Right kidney (tissue), 1 donor: ENCODE results near the gene WNT9A.
"Not testable (repeated sequence)": the region's sequence is repeated elsewhere in the genome, so short reads cannot be mapped to it uniquely, and the experiment has no call there.

Source experiments
- DNase-seq: peaks from one replicate; pipeline ENCODE4 v3.0.0-alpha.2; 2016

Gene WNT9A

GRCh38 chr1:227910511-227911153, 37.1 kb downstream of the WNT9A start:
- DNase-seq = no peak

GRCh38 chr1:227909923-227910328, 37.8 kb downstream of the WNT9A start:
- DNase-seq = not testable (repeated sequence)

GRCh38 chr1:227909188-227909587, 38.5 kb downstream of the WNT9A start:
- no peak for DNase-seq

GRCh38 chr1:227908359-227908758, 39.4 kb downstream of the WNT9A start:
- no peak for DNase-seq

GRCh38 chr1:227907439-227908015, 40.2 kb downstream of the WNT9A start:
- no peak for DNase-seq

GRCh38 chr1:227906550-227907071, 41.1 kb downstream of the WNT9A start:
- no peak for DNase-seq

- no peak for DNase-seq
These were observed 41.9 kb downstream of the WNT9A start for GRCh38 chr1:227905573-227906487.

GRCh38 chr1:227904541-227905335, 43.0 kb downstream of the WNT9A start:
- DNase-seq = no peak

GRCh38 chr1:227903614-227904501, 43.9 kb downstream of the WNT9A start:
- no peak for DNase-seq

- DNase-seq = no peak
These were observed 44.6 kb downstream of the WNT9A start for GRCh38 chr1:227903061-227903521.

GRCh38 chr1:227902641-227902990, 45.1 kb downstream of the WNT9A start:
- no peak for DNase-seq

GRCh38 chr1:227901906-227902640, 45.7 kb downstream of the WNT9A start:
- no peak for DNase-seq

GRCh38 chr1:227901239-227901905, 46.4 kb downstream of the WNT9A start:
- no peak for DNase-seq

- DNase-seq = no peak
These were observed 47.1 kb downstream of the WNT9A start for GRCh38 chr1:227900571-227901051.

GRCh38 chr1:227899820-227900449, 47.8 kb downstream of the WNT9A start:
- DNase-seq = no peak

- peak; percentile 0 for DNase-seq
These were observed 48.5 kb downstream of the WNT9A start for GRCh38 chr1:227899141-227899819.

- peak; percentile 1 for DNase-seq
These were observed 49.1 kb downstream of the WNT9A start for GRCh38 chr1:227898502-227899140.
